ENCODE measurements around the gene MAN1A1. TPM values are rescaled to one million over a fixed set of nuclear protein-coding genes. Genes with fewer than 3 reads are reported as not detected.

Gene MAN1A1
- total and polyA plus RNA-seq, 2 of the 4 experiments (the other 2 are of a cell fraction), result 5.9 to 6.4 TPM

- WGBS, 2 experiments (ENCODE audit: extremely low coverage in 2 of 2, insufficient read length in 1 of 2), result no CpG with 5 or more reads among the region's 4 CpGs
- H2AK5ac ChIP-seq (ENCODE audit: low read depth, low read length), result no peak overlapping the region
- H2BK5ac ChIP-seq (ENCODE audit: low read depth, low read length, poor library complexity, severe bottlenecking), result no peak overlapping the region
- dilution Hi-C loops (cut with HindIII; ENCODE audit: low sequenced_read_pairs, unreplicated experiment), result no loop called here
- no TSS peak for BruUV-seq (replicated peaks)
- H2BK20ac ChIP-seq (ENCODE audit: low read depth, low read length), result no peak overlapping the region
- no peak overlapping the region for H3K27ac ChIP-seq (ENCODE audit: insufficient read depth, low read length)
- H3K4ac ChIP-seq (ENCODE audit: low read depth, low read length), result no peak overlapping the region
- no peak overlapping the region for H4K5ac ChIP-seq (ENCODE audit: low read depth, low read length)
- H2BK15ac ChIP-seq (ENCODE audit: low read depth, low read length), result no peak overlapping the region
- no peak overlapping the region for H3K9ac ChIP-seq (ENCODE audit: low read depth, low read length)
- DNase-seq (no peak), ATAC-seq (ENCODE audit: low read depth) (no peak)
- no peak overlapping the region for H2BK120ac ChIP-seq (ENCODE audit: low read depth, low read length)
- H4K20me1 ChIP-seq (ENCODE audit: insufficient read depth, low read length), result no peaks in the 10 kb centered on the region
- no peaks in the 10 kb centered on the region for H3K79me1 ChIP-seq (ENCODE audit: low read depth in 1 of 2, low read length in 2 of 2)
- ChIA-PET CTCF (interaction anchor here (1.4 kb wide), 1 partner anchor 18 kb away, joined by 3 read pairs; no protein-coding TSS in a partner anchor), POLR2A (ENCODE audit: unreplicated experiment) (no interaction called here)
- TF ChIP-seq MAZ (IDR thresholded peaks at IDR 0.05; ENCODE audit: borderline replicate concordance, low read depth, low read length) (no peak), POLR2A (IDR thresholded peaks at IDR 0.05; ENCODE audit: low read depth, low read length) (no peak), MXI1 (IDR thresholded peaks at IDR 0.05; ENCODE audit: borderline replicate concordance, low read depth, low read length) (no peak)
- H3K14ac ChIP-seq (replicated peaks; ENCODE audit: low read depth, low read length), result no peak overlapping the region
- H3K4me2 ChIP-seq (ENCODE audit: low read depth, low read length), result no peak overlapping the region
- no peaks in the 10 kb centered on the region for H3K27me3 ChIP-seq (ENCODE audit: control insufficient read depth, insufficient read depth, low read length)
- in situ Hi-C loops (cut with MboI; ENCODE audit: low sequenced_read_pairs), result no loop called here
- no peak overlapping the region for H3K18ac ChIP-seq (ENCODE audit: low read depth, low read length)
- H4K91ac ChIP-seq (ENCODE audit: insufficient read depth, low read depth, low read length), result no peak overlapping the region
- H3K23ac ChIP-seq (ENCODE audit: low read depth, low read length), result no peak overlapping the region
- no peaks in the 10 kb centered on the region for H3K9me3 ChIP-seq (ENCODE audit: control insufficient read depth, insufficient read depth, low read length)
- intact Hi-C loops (cut with micrococcal nuclease), result no loop called here
- H3K9me1 ChIP-seq (ENCODE audit: insufficient read depth, low read length), result no peaks in the 10 kb centered on the region
- no peaks in the 10 kb centered on the region for H3K4me1 ChIP-seq (ENCODE audit: control insufficient read depth, insufficient read depth, low read length)
- no peak overlapping the region for H2AK9ac ChIP-seq (replicated peaks; ENCODE audit: low read depth, low read length, poor library complexity)
- H3K4me3 ChIP-seq (ENCODE audit: insufficient read depth, low read depth, low read length), result no peak overlapping the region
- H3K36me3 ChIP-seq (ENCODE audit: control insufficient read depth, insufficient read depth, low read length), result 0 out of 2 replicates have a peak, but pooled peaks cover 3% of the 10 kb centered on the region
- H2AFZ ChIP-seq (replicated peaks; ENCODE audit: low read length, poor library complexity), result no peak overlapping the region
- no peak overlapping the region for H3K56ac ChIP-seq (ENCODE audit: extremely low read depth, insufficient read depth, low read length)
- H4K8ac ChIP-seq (ENCODE audit: low read depth in 2 of 2, low read length in 2 of 2), result no peak overlapping the region
Measured at GRCh38 chr6:119234941-119235340, 114.6 kb downstream of the MAN1A1 start.
